GM06990 (cell line): ENCODE data around the gene ZNF619.

Experiments
- DNase-seq: peaks from one replicate; pipeline ENCODE4 v3.0.0-alpha.2; 2011; ENCODE audit not compliant: insufficient read length; ENCODE audit errors: extremely low read depth
- H3K27me3 ChIP-seq: replicated peaks from 2 replicates; pipeline ENCODE4 v1.6.0; 2011; ENCODE audit warnings: low read length; ENCODE audit not compliant: control insufficient read depth, insufficient read depth
- H3K36me3 ChIP-seq: 2 replicates; pipeline ENCODE4 v1.5.1; 2011; ENCODE audit warnings: low read length; ENCODE audit not compliant: control insufficient read depth, insufficient read depth
- H3K4me3 ChIP-seq: replicated peaks from 2 replicates; pipeline ENCODE4 v1.5.1; 2011; ENCODE audit warnings: low read depth, mild to moderate bottlenecking, control low read depth, low read length
- CTCF ChIP-seq: IDR thresholded peaks from 2 replicates; pipeline ENCODE4 v1.5.1; 2011; ENCODE audit warnings: low read length, control low read depth, mild to moderate bottlenecking, inconsistent platforms; ENCODE audit not compliant: insufficient read depth, poor library complexity, severe bottlenecking

ZNF619 gene

GRCh38 chr3:40497288-40497687 is 20.4 kb downstream of the ZNF619 start:
- no peak for TF ChIP-seq CTCF
- Histone ChIP-seq H3K4me3 (no peak overlapping the region), H3K36me3 (no peaks in the 10 kb centered on the region), H3K27me3 (no peaks in the 10 kb centered on the region)
- no peak for DNase-seq

GRCh38 chr3:40499952-40500351 is 23.0 kb downstream of the ZNF619 start:
- TF ChIP-seq CTCF: no peak
- Histone ChIP-seq H3K36me3 (no peaks in the 10 kb centered on the region), H3K27me3 (no peaks in the 10 kb centered on the region), H3K4me3 (no peak overlapping the region)
- no peak for DNase-seq

GRCh38 chr3:40502034-40502433 is 25.1 kb downstream of the ZNF619 start:
- no peak for DNase-seq
- Histone ChIP-seq H3K27me3 (no peaks in the 10 kb centered on the region), H3K4me3 (no peak overlapping the region), H3K36me3 (no peaks in the 10 kb centered on the region)
- TF ChIP-seq CTCF: no peak

- TF ChIP-seq CTCF: no peak
- no peak for DNase-seq
- no peaks in the 10 kb centered on the region for H3K27me3 ChIP-seq
- H3K36me3 ChIP-seq: no peaks in the 10 kb centered on the region
- no peak overlapping the region for H3K4me3 ChIP-seq
Observed at GRCh38 chr3:40504636-40505430, 27.9 kb downstream of the ZNF619 start.

- Histone ChIP-seq H3K4me3 (peak within 1 kb of the TSS; percentile 68), H3K36me3 (no peaks in the 10 kb centered on the region), H3K27me3 (no peaks in the 10 kb centered on the region)
- peak; percentile 68 for TF ChIP-seq CTCF
- peak; percentile 74 for DNase-seq
Observed at GRCh38 chr3:40505599-40506462, 28.9 kb downstream of the ZNF619 start, which contains the start of gene ZNF620. Gene ZNF620 (plus strand): TSS chr3:40506039. CDS start chr3:40506353, 314 bp downstream.
